Skeletal muscle tissue (tissue), 4 donors: ENCODE results near the gene OR4D2. TPM values are rescaled to one million over a fixed set of nuclear protein-coding genes. Genes with fewer than 3 reads are reported as not detected.

Experiments used
- H3K27ac ChIP-seq: one replicate; pipeline ENCODE4 v1.7.0; 2013; ENCODE audit warnings: mild to moderate bottlenecking, low read depth, low read length, inconsistent platforms
- H3K27me3 ChIP-seq, 3 donors: one replicate each; pipeline ENCODE4 v1.7.0; 2013; ENCODE audit warnings: low read length in 3 of 3; ENCODE audit not compliant: control insufficient read depth in 3 of 3, insufficient read depth in 3 of 3
- H3K36me3 ChIP-seq, 3 donors: one replicate each; pipeline ENCODE4 v1.7.0; 2013; ENCODE audit warnings: low read length in 3 of 3; ENCODE audit not compliant: control insufficient read depth in 3 of 3, insufficient read depth in 3 of 3
- H3K4me1 ChIP-seq, 3 donors: one replicate each; pipeline ENCODE4 v1.7.0; 2013; ENCODE audit warnings: low read length in 3 of 3, mild to moderate bottlenecking in 3 of 3; ENCODE audit not compliant: control insufficient read depth in 3 of 3, insufficient read depth in 3 of 3
- H3K4me3 ChIP-seq, 3 donors: one replicate each; pipeline ENCODE4 v1.7.0; 2013; ENCODE audit warnings: low read length in 3 of 3
- H3K9ac ChIP-seq, 3 donors: one replicate each; pipeline ENCODE4 v1.7.0; 2013; ENCODE audit warnings: low read length in 3 of 3, mild to moderate bottlenecking in 3 of 3, moderate library complexity in 2 of 3, low read depth in 1 of 3
- H3K9me3 ChIP-seq, 3 donors: one replicate each; pipeline ENCODE4 v1.7.0; 2013; ENCODE audit warnings: low read length in 3 of 3; ENCODE audit not compliant: control insufficient read depth in 3 of 3
- total RNA-seq: library from RNA; depleted of rRNA; stranded (reverse); fragments of >200 nt; gene quantifications from one replicate; pipeline ENCODE4 v1.2.3, GENCODE V29; 2014
- donor health status: Osteomylitis.

OR4D2 gene
- total RNA-seq, 1 donor from 2014 or later: not detected

GRCh38 chr17:58204796-58205195, 38.0 kb downstream of the OR4D2 start:
- no peak overlapping the region for H3K9ac ChIP-seq
- H3K27ac ChIP-seq: no peak overlapping the region
- H3K27me3 ChIP-seq: peaks cover 3 to 5% (median 5%) of the 10 kb centered on the region in 3 donors
- H3K9me3 ChIP-seq: no peaks in the 10 kb centered on the region
- no peak overlapping the region for H3K4me3 ChIP-seq
- H3K4me1 ChIP-seq: peaks cover 0 to 3% (median 0%) of the 10 kb centered on the region in 3 donors
- peaks cover 32 to 41% (median 38%) of the 10 kb centered on the region in 3 donors for H3K36me3 ChIP-seq

- H3K36me3 ChIP-seq: peaks cover 44 to 51% (median 50%) of the 10 kb centered on the region in 3 donors
- H3K27ac ChIP-seq: no peak overlapping the region
- H3K9me3 ChIP-seq: no peaks in the 10 kb centered on the region
- no peaks in the 10 kb centered on the region for H3K27me3 ChIP-seq
- H3K9ac ChIP-seq: no peak overlapping the region
- H3K4me1 ChIP-seq: no peaks in the 10 kb centered on the region
- H3K4me3 ChIP-seq: no peak overlapping the region
Observed at GRCh38 chr17:58205936-58206335, 39.2 kb downstream of the OR4D2 start.

- no peak overlapping the region for H3K9ac ChIP-seq
- H3K4me1 ChIP-seq: no peaks in the 10 kb centered on the region
- H3K9me3 ChIP-seq: no peaks in the 10 kb centered on the region
- no peak overlapping the region for H3K4me3 ChIP-seq
- H3K36me3 ChIP-seq: peaks cover 55 to 64% (median 60%) of the 10 kb centered on the region in 3 donors
- no peak overlapping the region for H3K27ac ChIP-seq
- no peaks in the 10 kb centered on the region for H3K27me3 ChIP-seq
Observed at GRCh38 chr17:58207451-58207850, 40.7 kb downstream of the OR4D2 start.

- H3K36me3 ChIP-seq: peaks cover 61 to 73% (median 69%) of the 10 kb centered on the region in 3 donors
- no peak overlapping the region for H3K4me3 ChIP-seq
- H3K4me1 ChIP-seq: no peaks in the 10 kb centered on the region
- no peaks in the 10 kb centered on the region for H3K9me3 ChIP-seq
- no peak overlapping the region for H3K9ac ChIP-seq
- H3K27me3 ChIP-seq: no peaks in the 10 kb centered on the region
- no peak overlapping the region for H3K27ac ChIP-seq
Observed at GRCh38 chr17:58208344-58208743, 41.6 kb downstream of the OR4D2 start.

- no peak overlapping the region for H3K4me3 ChIP-seq
- H3K27ac ChIP-seq: no peak overlapping the region
- no peaks in the 10 kb centered on the region for H3K27me3 ChIP-seq
- H3K9me3 ChIP-seq: no peaks in the 10 kb centered on the region
- H3K36me3 ChIP-seq: peaks cover 66 to 84% (median 80%) of the 10 kb centered on the region in 3 donors
- no peak overlapping the region for H3K9ac ChIP-seq
- no peaks in the 10 kb centered on the region for H3K4me1 ChIP-seq
Observed at GRCh38 chr17:58210922-58211321, 44.1 kb downstream of the OR4D2 start.

- Histone ChIP-seq H3K27ac (no peak overlapping the region), H3K27me3 (no peaks in the 10 kb centered on the region), H3K9ac (no peak overlapping the region), H3K4me1 (peaks cover 11 to 16% (median 12%) of the 10 kb centered on the region in 3 donors), H3K36me3 (peaks cover 29 to 52% (median 49%) of the 10 kb centered on the region in 3 donors), H3K9me3 (no peaks in the 10 kb centered on the region), H3K4me3 (no peak overlapping the region)
Observed at GRCh38 chr17:58215685-58216084, 48.9 kb downstream of the OR4D2 start.

GRCh38 chr17:58217766-58218165, 51.0 kb downstream of the OR4D2 start:
- Histone ChIP-seq H3K9ac (no peak overlapping the region), H3K36me3 (peaks cover 13 to 33% (median 32%) of the 10 kb centered on the region in 3 donors), H3K4me3 (no peak overlapping the region), H3K9me3 (no peaks in the 10 kb centered on the region), H3K27me3 (no peaks in the 10 kb centered on the region), H3K4me1 (peaks cover 11 to 16% (median 12%) of the 10 kb centered on the region in 3 donors), H3K27ac (no peak overlapping the region)

- Histone ChIP-seq H3K9ac (peak within 1 kb of the TSS; percentile 85 to 96 (median 94)), H3K4me1 (peaks cover 11 to 16% (median 12%) of the 10 kb centered on the region in 3 donors), H3K27ac (peak within 1 kb of the TSS; percentile 67), H3K4me3 (peak within 1 kb of the TSS; percentile 80 to 97 (median 94)), H3K27me3 (no peaks in the 10 kb centered on the region), H3K36me3 (peaks cover 6 to 20% (median 19%) of the 10 kb centered on the region in 3 donors), H3K9me3 (no peaks in the 10 kb centered on the region)
Observed at GRCh38 chr17:58219007-58219788, 52.4 kb downstream of the OR4D2 start, which contains the start of gene MKS1. MKS1 (minus strand) TSS chr17:58219255; CDS start chr17:58219230, 25 bp downstream.

- H3K27ac ChIP-seq: peak overlapping the region; percentile 67
- peak overlapping the region; percentile 80 to 97 (median 94) for H3K4me3 ChIP-seq
- H3K9ac ChIP-seq: peak overlapping the region in 2 of 3 donors; percentile 68 to 96
- H3K9me3 ChIP-seq: no peaks in the 10 kb centered on the region
- H3K36me3 ChIP-seq: peaks cover 4 to 15% (median 14%) of the 10 kb centered on the region in 3 donors
- no peaks in the 10 kb centered on the region for H3K27me3 ChIP-seq
- peaks cover 11 to 16% (median 12%) of the 10 kb centered on the region in 3 donors for H3K4me1 ChIP-seq
Observed at GRCh38 chr17:58219789-58220183, 53.0 kb downstream of the OR4D2 start.
